HG03095 (cell line): ENCODE results near the gene CFAP45.

Experiments
- ATAC-seq: cut with Tn5 transposase; IDR thresholded peaks from one replicate; pipeline ENCODE4 v1.9.1; 2021; ENCODE audit warnings: moderate library complexity; ENCODE audit not compliant: unreplicated experiment

Gene CFAP45

DNA sequence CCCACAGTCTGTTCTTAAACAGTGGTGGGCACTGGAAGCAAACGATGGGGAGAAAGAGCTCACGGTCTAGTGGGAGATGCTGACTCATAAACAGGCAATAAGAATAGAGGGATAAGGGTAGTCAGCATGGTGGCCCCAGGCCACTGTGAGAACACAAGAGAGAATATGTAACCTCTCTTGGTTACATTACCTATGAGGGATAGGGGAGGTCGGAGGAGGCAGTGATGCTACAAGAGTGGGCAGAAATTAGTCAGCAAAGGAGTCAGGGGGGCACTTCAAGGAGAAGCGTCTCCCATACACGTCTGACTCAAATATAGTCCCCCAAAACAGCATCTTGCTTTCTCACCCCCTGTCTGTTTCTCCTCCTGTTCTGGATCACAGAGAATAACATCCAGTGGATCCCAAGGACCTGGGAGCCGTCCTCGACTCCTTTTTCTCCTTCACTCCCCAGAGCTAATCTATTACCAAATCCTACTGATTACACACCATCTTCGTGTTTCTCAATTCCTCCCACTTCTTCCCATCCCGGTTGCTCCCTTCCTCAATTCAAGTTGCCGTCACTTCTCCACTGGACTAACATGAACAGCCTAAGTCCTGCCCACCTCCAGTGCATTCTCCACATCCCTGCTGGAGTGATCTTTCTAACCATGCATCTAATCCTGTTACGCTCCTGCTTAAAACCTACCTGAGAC is 71.2 kb downstream of the CFAP45 start:
- no peak for ATAC-seq

GRCh38 chr1:159828176-159828575 is 71.8 kb downstream of the CFAP45 start:
- ATAC-seq = no peak

GRCh38 chr1:159827549-159827948 is 72.4 kb downstream of the CFAP45 start:
- no peak for ATAC-seq

GRCh38 chr1:159827102-159827490 is 72.9 kb downstream of the CFAP45 start:
- ATAC-seq = no peak

- ATAC-seq = no peak
Observed at GRCh38 chr1:159826441-159827101, 73.4 kb downstream of the CFAP45 start, which contains the start of gene SLAMF8. TSS of gene SLAMF8 (plus strand) at chr1:159826873. CDS start at chr1:159826899, 26 bp downstream.

- ATAC-seq = no peak
Observed at GRCh38 chr1:159825564-159825963, 74.4 kb downstream of the CFAP45 start.

GRCh38 chr1:159823406-159823805 is 76.6 kb downstream of the CFAP45 start:
- no peak for ATAC-seq
